A549 (cell line): ENCODE data around the gene CTBP2.

ENCODE experiments used
- BCL3 ChIP-seq: fragments of >200 bp; sonication (Bioruptor Twin); formaldehyde crosslinking; IDR thresholded peaks from 3 replicates; pipeline ENCODE4 v1.6.1; 2016
- CEBPB ChIP-seq, 2 experiments: fragments of >200 bp in 1 of 2; sonication (Bioruptor Twin) in 1 of 2; formaldehyde crosslinking in 1 of 2; IDR thresholded peaks; 2 replicates each; pipeline ENCODE4 v1.6.1; 2012 to 2016
- CTCF ChIP-seq: fragments of >200 bp; sonication (Bioruptor Twin); formaldehyde crosslinking; IDR thresholded peaks from 3 replicates; pipeline ENCODE4 v1.5.1; 2016
- EP300 ChIP-seq, 2 experiments: fragments of >200 bp; sonication (Bioruptor Twin); formaldehyde crosslinking; IDR thresholded peaks; 2 replicates in 1 of 2; 3 replicates in 1 of 2; pipeline ENCODE4 v1.6.1; 2016 to 2017
- GATA3 ChIP-seq: IDR thresholded peaks from 2 replicates; pipeline ENCODE4 v1.6.1; 2012; ENCODE audit warnings: borderline replicate concordance
- JUN ChIP-seq, 2 experiments: fragments of >200 bp; sonication (Bioruptor Twin); formaldehyde crosslinking; IDR thresholded peaks; 2 replicates in 1 of 2; 3 replicates in 1 of 2; pipeline ENCODE4 v1.6.1; 2016 to 2017
- MAFK ChIP-seq: fragments of 450-650 bp; IDR thresholded peaks from 2 replicates; pipeline ENCODE4 v1.6.1; 2014; ENCODE audit not compliant: partially characterized antibody
- PHF8 ChIP-seq: fragments of 200-600 bp; sonication (generic); IDR thresholded peaks from 2 replicates; pipeline ENCODE4 v1.6.1; 2016; ENCODE audit warnings: low read depth, mild to moderate bottlenecking, antibody characterized with exemption, moderate library complexity, borderline replicate concordance
- POLR2A ChIP-seq: IDR thresholded peaks from 2 replicates; pipeline ENCODE4 v1.6.1; 2012; ENCODE audit warnings: mild to moderate bottlenecking, low read length
- RAD21 ChIP-seq, 2 experiments: fragments of >200 bp in 1 of 2; sonication (Bioruptor Twin) in 1 of 2; formaldehyde crosslinking in 1 of 2; IDR thresholded peaks in 1 of 2; conservative IDR thresholded peaks in 1 of 2; 2 replicates in 1 of 2; 3 replicates in 1 of 2; pipeline ENCODE4 v1.6.1; 2012 to 2018; ENCODE audit warnings: inconsistent platforms in 1 of 2
- SMC3 ChIP-seq: fragments of >200 bp; sonication (Bioruptor Twin); formaldehyde crosslinking; IDR thresholded peaks from 3 replicates; pipeline ENCODE4 v1.6.1; 2018; ENCODE audit warnings: inconsistent platforms

DNA sequence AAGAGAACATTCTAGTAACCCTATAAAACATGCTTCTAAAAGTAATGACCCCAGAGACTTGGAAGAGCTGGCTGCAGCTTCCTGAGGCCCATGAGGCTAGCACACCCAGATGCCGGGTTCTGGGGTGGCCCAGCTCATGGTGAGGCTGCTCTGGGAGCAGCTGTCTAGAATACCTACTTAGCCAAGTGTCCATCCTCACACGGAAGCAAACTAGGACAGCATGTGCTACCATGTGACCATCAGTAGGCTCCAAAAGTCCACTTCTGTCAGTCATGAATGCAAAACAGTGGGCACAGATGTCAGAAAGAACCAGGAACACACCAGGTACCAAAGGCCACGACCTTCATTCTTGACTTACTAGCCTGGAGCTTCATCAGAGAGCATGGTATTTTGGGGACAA lies 32.4 kb downstream of the CTBP2 start:
- TF ChIP-seq CTCF (no peak), BCL3 (no peak), GATA3 (no peak), MAFK (no peak), EP300 (IDR thresholded peaks at IDR 0.05) (no peak), RAD21 (conservative IDR thresholded peaks at IDR 0.05 in 1 of 2, IDR thresholded peaks at IDR 0.05 in 1 of 2) (no peak), POLR2A (no peak), SMC3 (no peak), PHF8 (no peak), JUN (IDR thresholded peaks at IDR 0.05) (no peak), CEBPB (IDR thresholded peaks at IDR 0.05) (no peak)
